ENCODE results near the gene EPDR1.

- TF ChIP-seq EZH2 (IDR thresholded peaks at IDR 0.05; ENCODE audit: borderline replicate concordance, low read depth, low read length, poor library complexity, severe bottlenecking): no peak
- no peak for TF ChIP-seq CTCF (conservative IDR thresholded peaks at IDR 0.05; ENCODE audit: low read depth, low read length)
Observed at GRCh38 chr7:37945336-37945735, 24.9 kb downstream of the EPDR1 start.
